Activated CD8-positive, alpha-beta memory T cell treated with anti-CD3 and anti-CD28 coated beads for 36 hours (primary cell): ENCODE data around the gene TMEM221. TPM values are rescaled to one million over a fixed set of nuclear protein-coding genes. Genes with fewer than 3 reads are reported as not detected.

Source experiments
- CTCF ChIA-PET: fragments of 350-600 bp; sonication (Branson Sonifier 250); formaldehyde crosslinking; loops from one replicate; lab custom pipeline; 2021; ENCODE audit warnings: antibody characterized with exemption; lab: Charles Lee
- POLR2A ChIA-PET: fragments of 350-600 bp; sonication (Branson Sonifier 250); formaldehyde crosslinking; loops from one replicate; lab custom pipeline; 2021; ENCODE audit warnings: antibody characterized with exemption; lab: Charles Lee
- total RNA-seq, 2 experiments: library from RNA; stranded (reverse); gene quantifications; one replicate each; pipeline ENCODE4 v1.2.3, GENCODE V29; 2021

The TMEM221 gene
- total RNA-seq: not detected

GRCh38 chr19:17448131-17448967 lies at the start of gene TMEM221:
Gene TMEM221, minus strand, starts transcription at chr19:17448668. Its CDS starts 206 bp downstream, at chr19:17448462.
- POLR2A ChIA-PET: interaction anchor here (0.6 kb wide), 1 partner anchor 64 kb away, joined by 4 read pairs; no protein-coding TSS in a partner anchor
- CTCF ChIA-PET: interaction anchor here (1.0 to 1.6 kb wide), 2 partner anchors 10 to 18 kb away, joined by 3 to 6 read pairs; no protein-coding TSS in a partner anchor

GRCh38 chr19:17497149-17497798 lies 48.8 kb upstream of the TMEM221 start:
- ChIA-PET POLR2A (interaction anchor here (0.6 kb wide), 1 partner anchor 229 kb away, joined by 5 read pairs; no protein-coding TSS in a partner anchor), CTCF (interaction anchor here (0.6 to 2.3 kb wide), 17 partner anchors 10 to 109 kb away, joined by 3 to 17 read pairs (median 6); partner anchors contain the start of gene SLC27A1)

DNA sequence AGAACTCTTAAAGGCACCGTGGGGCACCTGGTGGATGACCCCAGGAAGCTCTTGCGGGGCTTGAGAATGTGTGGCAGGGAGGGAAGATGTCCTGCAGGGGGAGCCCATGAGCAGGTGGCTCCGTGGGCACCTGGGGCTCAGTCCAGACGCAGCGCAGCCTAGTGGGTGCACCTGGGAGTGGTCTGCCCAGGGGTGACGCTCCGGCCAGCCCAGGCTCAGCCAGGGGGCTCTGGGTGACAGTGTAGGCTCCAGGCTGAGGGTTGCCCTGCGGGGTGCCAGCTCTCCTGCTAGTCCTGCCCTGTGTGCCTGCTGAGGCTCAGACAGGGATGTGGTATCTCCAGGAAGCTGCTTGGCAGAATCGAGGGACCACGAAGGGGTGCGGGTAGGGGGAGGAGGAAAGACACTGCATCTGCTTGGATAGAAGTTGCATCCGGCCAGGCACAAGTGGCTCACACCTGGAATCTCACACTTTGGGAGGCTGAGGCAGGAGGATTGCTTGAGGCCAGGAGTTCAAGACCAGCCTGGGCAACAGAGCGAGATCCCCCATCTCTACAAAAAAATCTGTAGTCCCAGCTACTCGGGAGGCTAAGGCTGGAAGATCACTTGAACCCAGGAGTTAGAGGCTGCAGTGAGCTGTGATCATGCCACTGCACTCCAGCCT lies 48.0 kb upstream of the TMEM221 start:
- CTCF ChIA-PET: interaction anchor here (0.5 to 2.3 kb wide), 39 partner anchors 9 to 125 kb away, joined by 3 to 17 read pairs (median 4); partner anchors contain the start of genes BST2, PGLS and SLC27A1
- POLR2A ChIA-PET: interaction anchor here (0.6 kb wide), 2 partner anchors 24 to 228 kb away, joined by 5 read pairs; no protein-coding TSS in a partner anchor

DNA sequence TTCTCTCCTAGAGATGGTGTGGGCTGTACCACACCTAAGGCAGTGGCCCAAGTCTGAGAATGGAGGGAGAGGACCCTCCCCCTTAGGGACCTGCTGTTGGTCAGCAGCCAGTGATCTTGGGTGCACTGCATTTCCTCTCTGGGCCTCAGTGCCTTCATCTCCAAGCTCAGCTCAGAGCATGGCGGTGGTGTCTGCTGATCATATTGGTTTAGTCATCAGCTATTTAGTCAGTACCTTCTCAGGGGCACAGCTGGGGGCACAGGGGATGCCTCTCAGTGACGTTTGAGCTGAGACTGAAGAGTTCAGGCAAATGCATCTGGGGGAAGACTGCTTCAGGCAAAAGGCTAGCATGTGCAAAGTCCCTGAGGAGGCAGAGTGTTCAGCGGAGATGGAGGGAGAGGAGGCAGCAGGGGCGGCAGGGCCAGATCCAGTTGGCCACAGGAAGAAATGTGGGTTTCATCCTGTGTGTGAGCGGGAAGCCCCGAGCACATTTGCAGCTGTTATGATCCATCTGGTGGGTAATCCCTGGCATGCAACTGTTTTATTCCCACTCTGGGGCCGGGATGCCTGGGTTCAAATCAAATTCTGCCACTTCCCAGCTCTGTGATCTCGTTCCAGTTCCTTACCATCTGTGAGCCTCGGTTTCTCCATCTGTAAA lies 47.3 kb upstream of the TMEM221 start:
- ChIA-PET CTCF (interaction anchor here (0.6 to 2.3 kb wide), 35 partner anchors 8 to 126 kb away, joined by 3 to 17 read pairs (median 5); partner anchors contain the start of genes BST2, PGLS and SLC27A1), POLR2A (interaction anchor here (0.6 kb wide), 1 partner anchor 23 kb away, joined by 5 read pairs; no protein-coding TSS in a partner anchor)

GRCh38 chr19:17491287-17491686 lies 42.8 kb upstream of the TMEM221 start:
- ChIA-PET POLR2A (interaction anchor here (0.7 kb wide), 1 partner anchor 47 kb away, joined by 7 read pairs; no protein-coding TSS in a partner anchor), CTCF (no interaction called here)

DNA sequence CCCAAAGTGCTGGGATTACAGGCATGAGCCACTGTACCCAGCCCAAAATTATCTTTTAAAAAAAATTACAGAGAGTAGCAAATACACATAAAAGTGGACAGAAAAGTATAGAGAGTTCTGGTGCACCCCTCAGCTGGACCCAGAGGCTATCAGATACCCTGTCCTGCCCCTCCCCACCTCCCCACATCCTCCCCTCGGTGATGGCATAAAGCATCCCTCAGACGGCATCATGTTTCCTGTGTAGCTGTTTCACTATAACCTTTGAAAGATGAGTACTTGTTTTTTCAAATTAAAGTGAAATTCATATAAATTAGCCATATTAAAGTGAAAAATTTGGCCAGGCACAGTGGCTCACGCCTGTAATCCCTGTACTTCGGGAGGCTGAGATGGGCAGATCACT lies 41.9 kb upstream of the TMEM221 start:
- ChIA-PET POLR2A (no interaction called here), CTCF (interaction anchor here (1.0 kb wide), 1 partner anchor 16 kb away, joined by 5 read pairs; no protein-coding TSS in a partner anchor)

DNA sequence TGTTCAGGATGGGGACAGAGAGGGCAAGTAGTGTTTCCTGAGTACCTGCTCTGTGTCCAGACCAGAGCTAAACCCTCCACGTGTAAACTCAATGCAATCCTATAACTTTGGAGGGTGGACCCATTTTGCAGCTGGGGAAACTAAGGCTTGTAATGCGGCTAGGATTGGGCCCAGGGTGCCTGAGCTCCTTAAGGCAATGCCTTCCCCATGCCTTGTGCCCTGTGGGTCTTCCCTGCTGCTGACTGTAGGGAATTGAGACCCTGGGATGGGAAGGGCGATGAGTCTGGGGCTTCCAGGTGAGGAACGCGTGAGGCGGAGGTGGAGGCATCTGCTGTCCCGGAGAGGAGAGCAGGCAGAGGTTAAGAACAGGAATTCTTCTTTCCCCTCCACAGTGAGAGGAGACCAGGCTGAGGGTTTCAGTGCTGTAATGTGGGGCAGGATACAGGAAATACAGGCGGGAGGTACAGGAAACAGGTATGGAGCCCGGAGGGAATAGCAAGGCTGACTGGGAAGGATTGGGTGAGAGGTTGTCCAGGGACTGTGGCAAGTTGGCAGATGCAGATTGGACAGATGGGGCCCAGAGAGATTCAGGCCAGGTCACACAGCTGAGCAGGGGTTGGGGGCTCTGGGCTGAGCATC lies 41.0 kb upstream of the TMEM221 start:
- CTCF ChIA-PET: no interaction called here
- POLR2A ChIA-PET: interaction anchor here (0.5 kb wide), 1 partner anchor 370 kb away, joined by 5 read pairs; no protein-coding TSS in a partner anchor

- CTCF ChIA-PET: interaction anchor here (1.0 kb wide), 1 partner anchor 41 kb away, joined by 5 read pairs; no protein-coding TSS in a partner anchor
- POLR2A ChIA-PET: interaction anchor here (0.5 kb wide), 2 partner anchors 22 to 370 kb away, joined by 5 to 9 read pairs; no protein-coding TSS in a partner anchor
Measured at GRCh38 chr19:17488593-17489391, 40.3 kb upstream of the TMEM221 start.

- ChIA-PET CTCF (interaction anchor here (1.0 kb wide), 2 partner anchors 9 to 40 kb away, joined by 5 read pairs; no protein-coding TSS in a partner anchor), POLR2A (no interaction called here)
Measured at GRCh38 chr19:17487284-17488121, 39.0 kb upstream of the TMEM221 start.

DNA sequence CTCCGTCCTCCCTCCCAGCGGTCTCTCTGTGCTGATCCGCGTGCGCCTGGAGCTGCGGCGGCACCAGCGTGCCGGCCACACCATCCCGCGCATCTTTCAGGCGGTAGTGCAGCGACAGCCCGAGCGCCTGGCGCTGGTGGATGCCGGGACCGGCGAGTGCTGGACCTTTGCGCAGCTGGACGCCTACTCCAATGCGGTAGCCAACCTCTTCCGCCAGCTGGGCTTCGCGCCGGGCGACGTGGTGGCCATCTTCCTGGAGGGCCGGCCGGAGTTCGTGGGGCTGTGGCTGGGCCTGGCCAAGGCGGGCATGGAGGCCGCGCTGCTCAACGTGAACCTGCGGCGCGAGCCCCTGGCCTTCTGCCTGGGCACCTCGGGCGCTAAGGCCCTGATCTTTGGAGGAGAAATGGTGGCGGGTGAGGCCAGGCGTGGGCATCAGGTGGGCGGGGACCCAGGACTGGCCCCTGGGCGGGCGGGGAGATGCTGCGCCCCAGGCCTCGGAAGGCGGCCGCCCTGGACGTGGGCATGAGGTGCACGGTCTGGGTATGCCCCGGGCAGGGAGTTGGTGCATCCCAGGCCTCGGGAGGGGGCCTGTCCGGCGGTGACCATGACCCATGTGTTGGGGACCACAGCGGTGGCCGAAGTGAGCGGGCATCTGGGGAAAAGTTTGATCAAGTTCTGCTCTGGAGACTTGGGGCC lies 38.2 kb upstream of the TMEM221 start:
- ChIA-PET POLR2A (no interaction called here), CTCF (no interaction called here)

DNA sequence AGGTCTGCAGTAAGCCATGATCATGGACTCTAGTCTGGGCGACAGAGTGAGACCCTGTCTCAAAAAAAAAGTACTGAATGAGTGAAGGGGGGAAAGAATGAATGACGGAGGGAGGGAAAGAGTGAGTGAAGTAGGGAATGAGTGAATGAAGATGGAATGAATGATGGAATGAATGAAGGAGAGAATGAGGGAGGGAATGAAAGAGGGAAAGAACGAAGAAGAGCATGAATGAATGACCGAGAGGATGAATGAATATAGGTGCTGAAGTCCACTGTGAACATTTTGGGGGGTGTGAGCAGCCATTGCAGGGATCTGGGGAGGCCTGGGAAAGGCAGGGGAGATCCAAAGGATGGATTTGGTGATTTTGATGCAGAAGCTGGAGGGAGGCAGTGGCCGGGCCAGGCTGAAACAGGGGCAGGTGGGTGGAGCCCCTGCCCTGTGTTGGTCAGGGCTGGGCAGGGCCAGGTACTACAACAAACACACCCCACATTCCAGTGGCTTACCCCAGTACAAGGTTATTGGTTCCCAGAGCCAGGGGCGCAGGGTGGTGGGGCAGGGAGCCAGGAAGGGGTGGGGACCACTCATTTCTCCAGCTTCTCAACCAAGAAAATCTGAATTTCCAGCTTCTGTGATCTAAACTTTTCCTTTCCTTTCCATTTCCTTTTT lies 36.2 kb upstream of the TMEM221 start:
- POLR2A ChIA-PET: interaction anchor here (0.7 kb wide), 1 partner anchor 23 kb away, joined by 3 read pairs; no protein-coding TSS in a partner anchor

GRCh38 chr19:17483605-17484002 lies 35.1 kb upstream of the TMEM221 start:
- ChIA-PET CTCF (interaction anchor here (1.4 kb wide), 1 partner anchor 13 kb away, joined by 6 read pairs; no protein-coding TSS in a partner anchor), POLR2A (no interaction called here)

More for the DNA sequence above, 36.2 kb upstream of the TMEM221 start:
- CTCF ChIA-PET: interaction anchor here (1.3 kb wide), 1 partner anchor 12 kb away, joined by 7 read pairs; no protein-coding TSS in a partner anchor

- ChIA-PET POLR2A (no interaction called here), CTCF (interaction anchor here (1.4 kb wide), 1 partner anchor 13 kb away, joined by 6 read pairs; no protein-coding TSS in a partner anchor)
Measured at GRCh38 chr19:17482877-17483604, 34.6 kb upstream of the TMEM221 start.

- CTCF ChIA-PET: no interaction called here
- POLR2A ChIA-PET: no interaction called here
Measured at GRCh38 chr19:17481986-17482385, 33.5 kb upstream of the TMEM221 start.
